Spleen (tissue), 13 donors: ENCODE measurements around the gene RRAD. TPM values are rescaled to one million over a fixed set of nuclear protein-coding genes. Genes with fewer than 3 reads are reported as not detected.
"Not testable (repeated sequence)": the region's sequence is repeated elsewhere in the genome, so short reads cannot be mapped to it uniquely, and the experiment has no call there.

ENCODE experiments used
- DNase-seq: peaks from one replicate; pipeline ENCODE4 v3.0.0-alpha.2; 2020
- H3K27ac ChIP-seq, 8 donors: fragments of 200-600 bp; sonication (generic) in 7 of 8; 1 replicate in 4 of 8; 2 replicates in 4 of 8; pipeline versions ENCODE4 v1.5.0 to v1.8.0; 2016 to 2021; ENCODE audit warnings: inconsistent platforms in 4 of 8, mild to moderate bottlenecking in 4 of 8, moderate library complexity in 1 of 8
- H3K27me3 ChIP-seq, 7 donors: fragments of 200-600 bp; sonication (generic) in 6 of 7; replicated peaks in 1 of 7; 1 replicate in 4 of 7; 2 replicates in 3 of 7; pipeline versions ENCODE4 v1.5.0 to v1.8.0; 2016 to 2021; ENCODE audit warnings: inconsistent platforms in 3 of 7, mild to moderate bottlenecking in 1 of 7
- H3K36me3 ChIP-seq, 6 donors: fragments of 200-600 bp; sonication (generic) in 5 of 6; 1 replicate in 4 of 6; 2 replicates in 2 of 6; pipeline versions ENCODE4 v1.5.0 to v1.8.0; 2016 to 2021; ENCODE audit warnings: inconsistent platforms in 2 of 6
- H3K4me1 ChIP-seq, 6 donors: fragments of 200-600 bp; sonication (generic) in 5 of 6; 1 replicate in 3 of 6; 2 replicates in 3 of 6; pipeline versions ENCODE4 v1.5.0 to v1.8.0; 2016 to 2021; ENCODE audit warnings: inconsistent platforms in 3 of 6
- H3K4me3 ChIP-seq, 8 donors: fragments of 200-600 bp; sonication (generic) in 7 of 8; 1 replicate in 4 of 8; 2 replicates in 4 of 8; pipeline versions ENCODE4 v1.5.0 to v1.8.0; 2016 to 2021; ENCODE audit warnings: inconsistent platforms in 4 of 8, mild to moderate bottlenecking in 4 of 8, moderate library complexity in 2 of 8
- H3K9me3 ChIP-seq, 8 donors: fragments of 200-600 bp; sonication (generic) in 7 of 8; 1 replicate in 4 of 8; 2 replicates in 4 of 8; pipeline versions ENCODE4 v1.5.0 to v1.8.0; 2016 to 2021; ENCODE audit warnings: inconsistent platforms in 4 of 8
- POLR2A ChIP-seq, 3 donors: fragments of 450-650 bp; IDR thresholded peaks; one replicate each; pipeline ENCODE4 v1.5.1; 2017; ENCODE audit warnings: antibody characterized with exemption in 3 of 3, mild to moderate bottlenecking in 1 of 3
- POLR2AphosphoS5 ChIP-seq, 3 donors: sonication (generic); formaldehyde crosslinking; IDR thresholded peaks; one replicate each; pipeline ENCODE4 v1.5.1; 2017; ENCODE audit warnings: antibody characterized with exemption in 3 of 3
- WGBS, 5 donors: extraction: QIAGEN DNeasy Blood & Tissue Kit in 3 of 5; methylation state at CpG; one replicate each; pipeline versions ENCODE4 v1.1.5 to v1.1.7; 2013 to 2018; 5-methylcytosine and 5-hydroxymethylcytosine counted together
- intact Hi-C: fragments of 100-400 bp; cut with DNase I; formaldehyde crosslinking; loops from one replicate; pipeline ENCODE4 v1.15.0; 2023; ENCODE audit warnings: low total_unique reads
- long read RNA-seq, 2 donors: transcript quantifications; one replicate each; lab custom pipeline, GENCODE V29; 2026
- polyA plus RNA-seq, 3 donors: library from polyadenylated mRNA; stranded (reverse); fragments of 200-250 nt; gene quantifications; one replicate each; pipeline ENCODE4 v1.2.1, GENCODE V29; 2013
- total RNA-seq, 7 donors: library from RNA; depleted of rRNA in 3 of 7; stranded (reverse); fragments of >200 nt in 3 of 7; fragmentation: NEBNext Ultra II Directional in 4 of 7; extraction: Animal tissue kit (Norgen Biotek cat#: 25700) in 4 of 7; gene quantifications; one replicate each; pipeline versions ENCODE4 v1.1.0 to v1.2.1, GENCODE V29; 2016 to 2021
- TF ChIP-seq, protein P1 (sequence below), 11 experiments: fragments of 200-600 bp in 7 of 11; fragments of 450-650 bp in 4 of 11; sonication (generic) in 4 of 11; IDR thresholded peaks in 8 of 11; conservative IDR thresholded peaks in 3 of 11; 1 replicate in 7 of 11; 2 replicates in 4 of 11; pipeline versions ENCODE4 v1.4.0 to v1.8.0; 2016 to 2021; ENCODE audit warnings: antibody characterized with exemption in 11 of 11, inconsistent platforms in 4 of 11, mild to moderate bottlenecking in 1 of 11
- donor health status: healthy with polysubstance abuse.
- donor health status: DM: no; HTN: no; CAD: no; lungs with moderate emphysema.
- donor health status: DM: no; HTN: no; CAD: no.
- donor health status: Bipolar disorder and iron deficiency.
- donor health status: healthy.
- donor health status: DM: no; HTN: no; CAD: no.
- donor health status: DM: yes; HTN: yes; CAD: no.

The RRAD gene, protein sequence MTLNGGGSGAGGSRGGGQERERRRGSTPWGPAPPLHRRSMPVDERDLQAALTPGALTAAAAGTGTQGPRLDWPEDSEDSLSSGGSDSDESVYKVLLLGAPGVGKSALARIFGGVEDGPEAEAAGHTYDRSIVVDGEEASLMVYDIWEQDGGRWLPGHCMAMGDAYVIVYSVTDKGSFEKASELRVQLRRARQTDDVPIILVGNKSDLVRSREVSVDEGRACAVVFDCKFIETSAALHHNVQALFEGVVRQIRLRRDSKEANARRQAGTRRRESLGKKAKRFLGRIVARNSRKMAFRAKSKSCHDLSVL
- total RNA-seq (1 to 10 TPM in 5 of 7 donors, under 1 TPM in 2; 0.52 to 2.4 (median 1.5) TPM), polyA plus RNA-seq (10 to 100 TPM in 1 of 3 donors, 1 to 10 TPM in 2; 4.0 to 16.4 (median 5.2) TPM)
- long read RNA-seq, donor 1 = 0 reads
- long read RNA-seq, donor 2 = 0 reads

DNA sequence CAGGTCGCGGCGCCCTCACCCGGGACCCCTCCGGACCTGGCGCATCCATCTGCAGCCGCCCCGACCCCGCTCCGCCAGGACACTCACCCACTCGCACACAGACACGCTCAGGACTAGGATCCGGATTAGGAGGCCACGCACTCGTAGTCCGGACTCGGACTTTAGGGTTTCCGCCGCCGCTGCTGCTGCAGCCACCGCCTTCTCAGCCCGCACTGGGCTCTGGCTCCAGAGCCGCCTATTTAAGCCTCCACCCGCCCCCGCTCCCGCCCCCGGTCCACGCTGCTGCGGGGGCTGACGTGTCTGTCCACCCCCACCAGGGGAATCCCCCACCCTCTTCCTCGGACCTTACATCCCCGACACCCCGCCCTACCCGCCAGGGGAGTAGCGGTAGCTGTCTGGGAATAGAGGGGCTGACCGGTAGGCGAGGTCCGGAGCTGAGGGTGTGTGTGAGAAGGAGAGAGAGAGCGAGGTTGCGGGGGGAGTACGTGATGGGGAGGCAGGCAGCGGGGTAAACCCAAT is at the start of gene RRAD:
Gene RRAD (minus strand): TSS at position 214 of the 519 bp plus-strand sequence. CDS start 356 bp downstream, outside the sequence.
- intact Hi-C loops = no loop called here
- Histone ChIP-seq H3K4me1 (peaks cover 5 to 35% (median 17%) of the 10 kb centered on the region in 6 donors), H3K27me3 (peaks cover 0 to 61% (median 27%) of the 10 kb centered on the region in 7 donors), H3K27ac (peak within 1 kb of the TSS in 4 of 8 donors; percentile 8 to 49 (median 31)), H3K4me3 (peak within 1 kb of the TSS; percentile 33 to 72 (median 42)), H3K36me3 (peaks cover 0 to 5% (median 0%) of the 10 kb centered on the region in 6 donors), H3K9me3 (no peaks in the 10 kb centered on the region)
- 7 to 11% (median 8%) methylated on average over 20 to 42 of the region's 42 CpGs for WGBS, 5 donors
- TF ChIP-seq, protein P1, sequence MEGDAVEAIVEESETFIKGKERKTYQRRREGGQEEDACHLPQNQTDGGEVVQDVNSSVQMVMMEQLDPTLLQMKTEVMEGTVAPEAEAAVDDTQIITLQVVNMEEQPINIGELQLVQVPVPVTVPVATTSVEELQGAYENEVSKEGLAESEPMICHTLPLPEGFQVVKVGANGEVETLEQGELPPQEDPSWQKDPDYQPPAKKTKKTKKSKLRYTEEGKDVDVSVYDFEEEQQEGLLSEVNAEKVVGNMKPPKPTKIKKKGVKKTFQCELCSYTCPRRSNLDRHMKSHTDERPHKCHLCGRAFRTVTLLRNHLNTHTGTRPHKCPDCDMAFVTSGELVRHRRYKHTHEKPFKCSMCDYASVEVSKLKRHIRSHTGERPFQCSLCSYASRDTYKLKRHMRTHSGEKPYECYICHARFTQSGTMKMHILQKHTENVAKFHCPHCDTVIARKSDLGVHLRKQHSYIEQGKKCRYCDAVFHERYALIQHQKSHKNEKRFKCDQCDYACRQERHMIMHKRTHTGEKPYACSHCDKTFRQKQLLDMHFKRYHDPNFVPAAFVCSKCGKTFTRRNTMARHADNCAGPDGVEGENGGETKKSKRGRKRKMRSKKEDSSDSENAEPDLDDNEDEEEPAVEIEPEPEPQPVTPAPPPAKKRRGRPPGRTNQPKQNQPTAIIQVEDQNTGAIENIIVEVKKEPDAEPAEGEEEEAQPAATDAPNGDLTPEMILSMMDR (IDR thresholded peaks at IDR 0.05 in 8 of 11, conservative IDR thresholded peaks at IDR 0.05 in 3 of 11) = no peak
- TF ChIP-seq POLR2AphosphoS5 (IDR thresholded peaks at IDR 0.05) = peak; percentile 38 to 60 (median 55)
- DNase-seq = no peak

DNA sequence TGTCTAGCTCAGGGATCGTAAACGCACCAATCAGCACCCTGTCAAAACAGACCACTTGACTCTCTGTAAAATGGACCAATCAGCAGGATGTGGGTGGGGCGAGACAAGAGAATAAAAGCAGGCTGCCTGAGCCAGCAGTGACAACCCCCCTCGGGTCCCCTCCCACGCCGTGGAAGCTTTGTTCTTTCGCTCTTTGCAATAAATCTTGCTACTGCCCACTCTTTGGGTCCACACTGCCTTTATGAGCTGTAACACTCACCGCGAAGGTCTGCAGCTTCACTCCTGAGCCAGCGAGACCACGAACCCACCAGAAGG is 49.6 kb upstream of the RRAD start:
- H3K27me3 ChIP-seq, H3K9me3 ChIP-seq, H3K27ac ChIP-seq, H3K4me3 ChIP-seq, DNase-seq, H3K36me3 ChIP-seq: not testable (repeated sequence)
- WGBS, 5 donors = 40 to 50% (median 50%) methylated on average over 11 of the region's 11 CpGs
- intact Hi-C loops = loop anchor here (5.0 kb wide), 1 partner anchor 177 kb away; the partner anchor contains the start of gene B3GNT9
- H3K4me1 ChIP-seq = peaks cover 0 to 26% (median 7%) of the 10 kb centered on the region in 6 donors

DNA sequence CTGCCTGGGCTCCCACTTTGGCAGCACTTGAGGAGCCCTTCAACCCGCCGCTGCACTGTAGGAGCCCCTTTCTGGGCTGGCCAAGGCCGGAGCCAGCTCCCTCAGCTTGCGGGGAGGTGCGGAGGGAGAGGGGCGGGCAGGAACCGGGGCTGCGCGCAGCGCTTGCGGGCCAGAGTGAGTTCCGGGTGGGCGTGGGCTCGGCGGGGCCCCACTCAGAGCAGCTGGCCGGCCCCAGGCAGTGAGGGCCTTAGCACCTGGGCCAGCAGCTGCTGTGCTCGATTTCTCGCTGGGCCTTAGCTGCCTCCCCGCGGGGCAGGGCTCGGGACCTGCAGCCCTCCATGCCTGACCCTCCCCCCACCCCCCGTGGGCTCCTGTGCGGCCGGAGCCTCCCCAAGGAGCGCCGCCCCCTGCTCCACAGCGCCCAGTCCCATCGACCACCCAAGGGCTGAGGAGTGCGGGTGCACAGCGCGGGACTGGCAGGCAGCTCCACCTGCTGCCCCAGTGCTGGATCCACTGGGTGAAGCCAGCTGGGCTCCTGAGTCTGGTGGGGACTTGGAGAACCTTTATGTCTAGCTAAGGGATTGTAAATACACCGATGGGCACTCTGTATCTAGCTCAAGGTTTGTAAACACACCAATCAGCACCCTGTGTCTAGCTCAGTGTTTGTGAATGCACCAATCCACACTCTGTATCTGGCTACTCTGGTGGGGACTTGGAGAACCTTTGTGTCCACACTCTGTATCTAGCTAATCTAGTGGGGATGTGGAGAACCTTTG is 49.0 kb upstream of the RRAD start:
- H3K4me3 ChIP-seq, H3K27ac ChIP-seq, intact Hi-C loops, H3K27me3 ChIP-seq, DNase-seq, H3K36me3 ChIP-seq, H3K9me3 ChIP-seq: not testable (repeated sequence)
- H3K4me1 ChIP-seq = peaks cover 0 to 21% (median 7%) of the 10 kb centered on the region in 6 donors
- 91 to 94% (median 93%) methylated on average over 3 to 32 of the region's 32 CpGs for WGBS, 5 donors

DNA sequence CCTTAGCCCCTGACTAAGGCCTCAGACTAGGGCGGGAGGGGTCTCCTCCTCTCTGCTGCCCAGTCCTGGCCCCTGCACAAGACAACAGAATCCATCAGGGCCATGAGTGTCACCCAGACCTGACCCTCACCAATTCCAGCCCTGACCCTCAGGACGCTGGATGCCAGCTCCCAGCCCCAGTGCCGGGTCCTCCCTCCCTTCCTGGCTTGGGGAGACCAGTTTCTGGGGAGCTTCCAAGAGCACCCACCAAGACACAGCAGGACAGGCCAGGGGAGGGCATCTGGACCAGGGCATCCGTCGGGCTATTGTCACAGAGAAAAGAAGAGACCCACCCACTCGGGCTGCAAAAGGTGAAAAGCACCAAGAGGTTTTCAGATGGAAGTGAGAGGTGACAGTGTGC is 48.4 kb upstream of the RRAD start:
- whole genome bisulfite sequencing, 5 donors = 75 to 94% (median 85%) methylated on average over 2 to 6 of the region's 6 CpGs
- H3K9me3 ChIP-seq = no peaks in the 10 kb centered on the region
- intact Hi-C loops = no loop called here
- TF ChIP-seq POLR2A (IDR thresholded peaks at IDR 0.05) = no peak
- TF ChIP-seq, protein P1 (IDR thresholded peaks at IDR 0.05 in 8 of 11, conservative IDR thresholded peaks at IDR 0.05 in 3 of 11) = no peak
- TF ChIP-seq POLR2AphosphoS5 (IDR thresholded peaks at IDR 0.05) = no peak
- peaks cover 0 to 10% (median 0%) of the 10 kb centered on the region in 7 donors for H3K27me3 ChIP-seq
- no peak for DNase-seq
- H3K36me3 ChIP-seq = no peaks in the 10 kb centered on the region
- no peak overlapping the region for H3K4me3 ChIP-seq
- peaks cover 0 to 14% (median 7%) of the 10 kb centered on the region in 6 donors for H3K4me1 ChIP-seq
- no peak overlapping the region for H3K27ac ChIP-seq

DNA sequence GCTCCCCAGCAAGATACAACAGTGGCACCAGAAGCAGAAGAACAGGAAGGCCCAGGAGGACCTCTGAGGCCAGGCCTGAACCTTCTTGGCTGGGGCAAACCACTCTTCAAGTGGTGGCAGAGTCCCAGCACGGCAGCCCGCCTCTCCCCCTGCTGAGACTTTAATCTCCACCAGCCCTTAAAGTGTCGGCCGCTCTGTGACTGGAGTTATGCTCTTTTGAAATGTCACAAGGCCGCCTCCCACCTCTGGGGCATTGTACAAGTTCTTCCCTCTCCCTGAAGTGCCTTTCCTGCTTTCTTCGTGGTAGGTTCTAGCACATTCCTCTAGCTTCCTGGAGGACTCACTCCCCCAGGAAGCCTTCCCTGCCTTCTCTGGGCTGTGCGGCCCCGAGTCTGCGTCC is 47.6 kb upstream of the RRAD start:
- no peaks in the 10 kb centered on the region for H3K36me3 ChIP-seq
- H3K27ac ChIP-seq = no peak overlapping the region
- no peaks in the 10 kb centered on the region for H3K9me3 ChIP-seq
- no peak for DNase-seq
- 67 to 81% (median 77%) methylated on average over 9 of the region's 9 CpGs for WGBS, 5 donors
- no peak overlapping the region for H3K4me3 ChIP-seq
- peaks cover 0 to 10% (median 0%) of the 10 kb centered on the region in 7 donors for H3K27me3 ChIP-seq
- intact Hi-C loops = no loop called here
- no peak for TF ChIP-seq POLR2A (IDR thresholded peaks at IDR 0.05)
- peaks cover 0 to 7% (median 6%) of the 10 kb centered on the region in 6 donors for H3K4me1 ChIP-seq
